NCI-H748 treated with DMSO at 0.1 percent for 48 hours (cell line): ENCODE results near the gene KCNAB3.

ENCODE experiments used
- DNase-seq: peaks from one replicate; lab custom pipeline; 2025; lab: John Stamatoyannopoulos, UW

KCNAB3 gene

GRCh38 chr17:7940034-7940433, 10.4 kb upstream of the KCNAB3 start:
- DNase-seq, result no peak

GRCh38 chr17:7935859-7936258, 6.2 kb upstream of the KCNAB3 start:
- no peak for DNase-seq

- peak; percentile 11 for DNase-seq
Observed at GRCh38 chr17:7932949-7933348, 3.3 kb upstream of the KCNAB3 start.

- peak; percentile 24 for DNase-seq
Observed at GRCh38 chr17:7932483-7932891, 2.8 kb upstream of the KCNAB3 start.

GRCh38 chr17:7931709-7932482, 2.2 kb upstream of the KCNAB3 start, which contains the start of the genes CNTROB and TRAPPC1:
Gene CNTROB (plus strand): TSS chr17:7932206. CDS start chr17:7933080, 874 bp downstream.
Gene TRAPPC1 (minus strand): TSS chr17:7931946. CDS start chr17:7931829, 117 bp downstream.
- peak; percentile 99 for DNase-seq

GRCh38 chr17:7930841-7931631, 1.4 kb upstream of the KCNAB3 start:
- no peak for DNase-seq

DNA sequence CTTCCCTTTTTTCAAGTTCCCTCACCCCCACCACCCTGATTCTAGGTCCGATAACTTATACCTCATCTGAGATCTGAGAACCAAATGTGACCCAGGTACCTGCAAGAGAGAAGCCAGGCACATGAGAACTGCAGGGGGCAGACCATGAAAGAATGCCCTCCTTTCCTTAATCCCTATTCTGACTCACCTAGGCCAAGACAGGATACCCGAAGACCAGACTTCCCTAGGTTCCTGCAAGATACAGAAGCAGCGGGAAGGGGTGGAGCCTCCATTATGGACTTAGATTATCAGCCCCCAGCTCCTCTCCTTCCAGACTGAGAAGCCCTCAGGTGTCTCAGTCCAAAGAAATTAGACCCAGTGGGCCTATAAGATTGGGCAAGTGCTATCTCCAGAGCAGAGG, 2.1 kb downstream of the KCNAB3 start:
- no peak for DNase-seq

GRCh38 chr17:7922845-7923628, 6.6 kb downstream of the KCNAB3 start:
- DNase-seq, result peak; percentile 32

DNA sequence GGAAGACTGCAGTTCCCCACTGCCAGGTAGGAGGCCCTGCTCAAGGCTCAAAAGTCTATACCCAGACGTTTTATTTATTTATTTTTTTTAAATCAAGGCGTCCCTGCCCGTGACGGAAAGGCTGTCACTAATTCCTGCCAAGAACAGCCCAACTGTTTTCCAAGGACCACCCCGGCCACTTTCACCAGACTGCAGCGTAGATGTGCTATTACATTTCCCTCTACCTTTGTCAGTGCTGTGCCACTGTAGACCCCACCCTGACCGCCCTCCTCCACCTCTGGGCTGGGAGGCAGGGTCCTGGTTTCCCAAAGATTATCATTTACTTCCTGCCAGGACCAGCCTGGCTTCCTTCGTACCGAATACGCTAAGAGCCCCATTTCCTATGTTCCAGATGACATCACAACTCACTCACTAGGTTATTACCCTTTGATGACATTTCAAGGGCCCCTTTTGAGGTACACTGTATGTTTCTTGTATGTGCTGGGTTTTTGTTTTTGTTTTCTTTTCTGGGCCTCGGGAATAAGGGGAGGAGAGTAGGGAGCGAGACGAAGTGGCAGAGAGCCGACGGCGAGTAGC, 7.3 kb downstream of the KCNAB3 start:
- DNase-seq, result no peak

DNA sequence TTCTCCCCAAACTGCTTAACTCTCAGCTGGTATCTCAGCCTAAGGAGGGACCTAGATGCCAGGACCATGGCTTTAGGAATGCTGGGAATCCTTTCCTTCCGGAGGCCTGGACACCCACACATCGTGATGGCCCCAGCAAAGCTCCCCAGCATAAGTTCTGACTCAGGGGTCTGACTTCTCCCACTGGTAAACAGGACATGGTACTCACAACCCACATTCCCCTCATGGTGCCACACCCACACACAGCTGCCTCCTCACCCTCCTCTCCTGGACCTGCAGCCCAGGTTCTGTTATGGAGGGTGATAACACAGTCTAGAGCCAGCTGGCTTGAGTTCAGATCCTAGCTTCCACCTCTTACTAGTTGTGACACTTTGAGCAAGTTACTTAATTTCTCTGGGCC, 12.8 kb downstream of the KCNAB3 start:
- no peak for DNase-seq

GRCh38 chr17:7916385-7916682, 13.3 kb downstream of the KCNAB3 start:
- DNase-seq, result no peak

DNA sequence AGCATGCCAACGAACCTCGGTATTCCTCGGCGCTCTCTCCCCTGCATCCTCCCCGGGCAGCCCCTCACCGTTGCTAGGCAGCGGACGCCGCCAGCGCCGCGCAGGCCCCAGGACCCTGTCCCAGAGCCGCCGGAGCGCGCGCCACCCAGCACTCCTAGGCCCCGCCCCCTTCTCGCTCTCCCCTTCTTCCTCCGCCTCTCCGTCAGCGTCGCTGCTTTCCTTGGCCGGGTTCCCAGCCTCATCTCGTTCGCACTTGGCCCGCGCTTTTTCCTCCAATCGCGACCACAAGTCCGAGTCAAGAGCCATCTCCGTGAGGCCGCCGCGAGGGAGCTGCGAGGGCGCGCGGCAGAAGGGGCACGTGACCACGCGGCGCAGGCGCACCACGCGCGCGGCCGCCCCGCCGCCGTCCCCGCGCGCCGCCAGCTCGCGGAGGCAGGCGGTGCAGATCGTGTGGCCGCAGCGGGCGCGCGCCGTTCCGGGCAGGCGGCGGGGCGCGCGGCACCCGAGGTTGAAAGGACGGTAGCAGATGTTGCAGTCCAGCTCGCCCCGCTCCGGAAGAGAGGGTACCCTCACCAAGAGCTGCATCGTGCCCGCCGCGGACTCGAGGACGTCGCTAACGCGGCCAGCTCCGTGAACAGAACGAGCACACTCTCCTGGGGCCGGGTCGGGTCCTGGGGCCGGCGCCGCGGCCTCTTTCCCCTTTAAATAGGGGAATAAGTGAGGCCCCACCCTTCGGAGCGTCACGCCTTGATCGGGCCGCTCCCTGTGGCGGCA, 13.9 kb downstream of the KCNAB3 start, which contains the start of gene RNF227:
Gene RNF227, minus strand, starts transcription at position 679 of the 774 bp plus-strand sequence. Its CDS starts 94 bp downstream, at position 585.
- peak; percentile 92 for DNase-seq

- DNase-seq, result peak; percentile 58
Observed at GRCh38 chr17:7915179-7915610, 14.5 kb downstream of the KCNAB3 start.

DNA sequence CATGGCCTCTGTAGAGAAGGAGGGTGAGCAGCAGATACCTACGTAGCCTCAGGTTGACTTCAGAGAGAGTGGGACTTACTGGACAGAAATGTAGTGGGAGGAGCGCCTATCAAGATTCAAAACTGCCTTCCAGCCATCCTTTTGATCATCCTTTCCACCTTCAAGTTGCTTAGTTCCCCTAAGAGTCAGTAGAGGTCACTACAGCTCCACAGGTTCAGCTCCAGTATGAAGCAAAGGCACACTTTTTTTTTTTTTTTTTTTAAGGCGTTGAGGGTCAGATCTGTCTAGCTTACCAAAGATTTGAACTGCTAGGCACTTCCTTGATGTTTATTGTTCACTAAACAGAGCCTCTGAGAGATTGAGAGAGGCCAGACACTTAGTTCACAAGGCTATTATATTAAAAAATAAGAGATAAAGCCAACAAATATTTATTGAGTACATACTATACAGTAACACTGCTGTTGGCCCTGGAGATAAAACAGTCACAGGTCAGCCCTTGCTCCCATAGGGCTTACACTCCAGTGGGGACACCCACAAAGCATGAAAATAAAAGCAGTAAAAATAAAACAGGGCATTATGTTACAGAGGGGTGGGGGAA, 16.6 kb downstream of the KCNAB3 start:
- peak; percentile 67 for DNase-seq

GRCh38 chr17:7911116-7911515, 18.5 kb downstream of the KCNAB3 start:
- no peak for DNase-seq

DNA sequence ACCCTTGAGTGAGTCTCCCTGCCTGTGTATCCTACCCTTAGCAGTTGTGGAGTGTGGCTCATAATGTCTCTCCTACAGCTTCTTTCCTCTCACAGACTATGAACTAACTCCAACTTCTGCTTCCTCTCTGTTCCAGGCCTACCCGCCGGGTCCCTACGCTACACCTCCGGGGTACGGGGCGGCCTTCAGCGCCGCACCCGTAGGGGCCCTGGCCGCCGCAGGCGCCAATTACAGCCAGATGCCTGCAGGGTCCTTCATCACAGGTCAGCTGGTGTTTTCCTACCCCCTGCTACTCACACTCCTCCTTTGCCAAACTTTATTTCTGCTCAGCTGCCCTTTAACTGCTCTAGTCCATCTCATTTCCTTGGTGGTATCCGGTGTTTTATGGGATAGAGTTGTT, 18.9 kb downstream of the KCNAB3 start:
- no peak for DNase-seq

DNA sequence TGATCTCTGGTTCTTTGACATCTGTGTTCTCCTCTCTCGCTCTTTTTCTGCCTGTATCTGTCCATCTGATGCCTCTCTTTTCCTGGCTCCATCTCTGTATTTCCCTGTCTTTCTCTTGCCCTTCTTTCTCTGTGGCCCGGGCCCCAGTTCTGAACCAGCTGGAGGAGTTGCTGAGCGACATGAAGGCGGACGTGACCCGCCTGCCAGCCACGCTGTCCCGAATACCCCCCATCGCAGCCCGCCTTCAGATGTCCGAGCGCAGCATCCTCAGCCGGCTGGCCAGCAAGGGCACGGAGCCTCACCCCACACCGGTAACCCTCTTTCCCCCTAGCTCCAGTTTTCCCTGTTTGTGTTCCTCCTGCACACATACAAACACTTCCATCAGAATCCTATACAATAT, 19.4 kb downstream of the KCNAB3 start:
- DNase-seq, result no peak

GRCh38 chr17:7909089-7909488, 20.6 kb downstream of the KCNAB3 start:
- DNase-seq, result no peak

GRCh38 chr17:7903154-7904103, 26.2 kb downstream of the KCNAB3 start:
- no peak for DNase-seq

- DNase-seq, result no peak
Observed at GRCh38 chr17:7897773-7898172, 31.9 kb downstream of the KCNAB3 start.
